HS-5 (cell line): ENCODE data around the gene STAB2.
"Not testable (repeated sequence)": the region's sequence is repeated elsewhere in the genome, so short reads cannot be mapped to it uniquely, and the experiment has no call there.

Experiments used
- DNase-seq: peaks from one replicate; pipeline ENCODE4 v3.0.0-alpha.2; 2012; ENCODE audit warnings: low read depth

STAB2 gene

GRCh38 chr12:103647267-103647666 is 60.2 kb downstream of the STAB2 start:
- peak; percentile 78 for DNase-seq

GRCh38 chr12:103652808-103653207 is 65.7 kb downstream of the STAB2 start:
- DNase-seq: no peak

DNA sequence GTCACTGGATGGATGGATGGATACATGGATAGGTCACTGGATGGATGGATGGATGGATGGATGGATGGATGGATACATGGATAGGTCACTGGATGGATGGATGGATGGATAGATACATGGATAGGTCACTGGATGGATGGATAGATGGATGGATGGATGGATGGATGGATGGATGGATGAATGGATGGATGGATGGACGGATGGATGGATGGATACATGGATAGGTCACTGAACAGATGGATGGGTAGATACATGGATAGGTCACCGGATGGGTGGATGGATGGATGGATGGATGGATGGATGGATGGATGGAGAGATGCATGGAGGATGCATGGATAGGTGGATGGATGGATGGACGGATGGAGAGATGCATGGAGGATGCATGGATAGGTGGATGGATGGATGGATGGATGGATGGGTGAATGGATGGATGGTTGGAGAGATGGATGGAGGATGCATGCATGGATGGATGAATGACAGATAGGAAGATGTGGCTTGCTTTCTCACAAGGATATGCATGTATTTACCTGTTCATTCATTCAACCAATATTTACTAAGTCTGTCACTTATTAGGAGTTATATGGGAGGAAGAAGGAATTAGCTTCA is 66.6 kb downstream of the STAB2 start:
- not testable (repeated sequence) for DNase-seq

DNA sequence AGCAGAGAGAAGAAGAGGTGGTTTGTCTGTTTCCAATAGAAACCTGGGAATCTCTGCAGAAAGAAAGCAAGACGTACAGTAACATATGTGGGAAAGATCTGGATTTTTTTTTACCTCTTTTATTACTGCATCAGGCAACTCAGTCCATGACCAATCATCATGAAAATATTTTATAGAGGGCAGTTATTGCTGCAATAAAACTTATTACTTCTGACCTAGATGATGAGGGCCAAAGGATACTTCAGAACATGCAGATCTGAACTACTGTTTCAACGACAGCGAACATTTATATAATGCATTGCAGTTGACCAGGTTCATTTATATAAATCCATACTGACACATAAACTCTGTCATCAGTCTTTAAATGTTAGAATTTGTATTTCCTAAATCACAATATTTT is 67.7 kb downstream of the STAB2 start:
- DNase-seq: no peak

DNA sequence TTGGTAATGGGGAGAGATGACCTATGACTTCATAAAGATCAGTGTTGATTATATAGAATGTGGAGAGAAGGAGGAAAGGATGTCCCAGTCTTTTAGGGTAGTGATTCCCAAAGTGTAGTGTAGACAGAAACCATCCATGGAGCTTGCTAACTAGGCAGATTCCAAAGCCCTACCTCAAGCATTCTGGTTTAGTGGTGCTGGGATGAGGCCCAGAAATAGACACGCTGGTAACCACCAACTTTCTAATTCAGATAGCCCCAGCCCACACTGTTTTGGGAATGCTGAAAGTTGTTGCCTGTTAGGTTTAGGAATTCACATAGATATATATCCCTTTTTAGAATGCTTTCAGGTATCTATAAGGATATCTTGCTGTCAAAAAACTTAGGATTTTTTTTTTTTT is 69.2 kb downstream of the STAB2 start:
- DNase-seq: no peak

DNA sequence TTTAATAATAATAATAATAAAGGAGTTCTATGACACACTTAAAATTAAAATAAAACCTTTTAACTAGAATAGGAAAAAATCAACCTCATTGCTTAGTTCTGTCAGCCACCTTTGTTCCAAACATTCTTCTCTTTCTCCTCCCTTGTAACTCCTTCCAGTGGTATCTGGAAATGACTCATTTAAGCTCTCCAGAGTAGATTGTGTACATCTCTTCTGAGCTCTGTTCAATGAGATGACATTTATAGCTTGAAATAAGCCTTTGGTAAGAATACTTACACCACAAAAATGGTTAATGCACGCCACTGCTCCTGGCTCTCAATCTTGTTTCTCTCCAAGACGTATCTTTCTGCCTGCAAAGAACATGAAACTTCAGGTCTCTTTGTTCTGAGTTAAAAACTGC is 70.3 kb downstream of the STAB2 start:
- DNase-seq: no peak

DNA sequence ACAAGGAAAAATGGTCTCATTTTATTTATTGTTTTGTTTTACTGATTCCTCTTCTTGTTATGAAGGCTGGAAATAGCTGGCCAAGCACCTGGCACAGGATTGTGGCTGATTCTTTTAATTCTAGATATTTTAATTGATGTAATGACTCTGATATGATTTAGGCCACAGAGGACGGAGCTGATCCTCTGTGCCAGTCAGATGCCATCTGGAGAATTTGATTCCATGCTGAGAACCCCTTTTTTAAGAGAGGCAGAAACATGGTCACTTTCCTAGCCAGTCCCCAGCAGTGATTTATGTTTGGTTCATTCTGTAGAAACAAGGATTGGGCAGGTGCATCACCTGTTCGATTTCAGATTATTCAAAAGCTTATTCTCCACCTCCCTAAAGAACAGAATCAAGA is 77.6 kb downstream of the STAB2 start:
- no peak for DNase-seq

GRCh38 chr12:103665971-103666370 is 78.9 kb downstream of the STAB2 start:
- no peak for DNase-seq

DNA sequence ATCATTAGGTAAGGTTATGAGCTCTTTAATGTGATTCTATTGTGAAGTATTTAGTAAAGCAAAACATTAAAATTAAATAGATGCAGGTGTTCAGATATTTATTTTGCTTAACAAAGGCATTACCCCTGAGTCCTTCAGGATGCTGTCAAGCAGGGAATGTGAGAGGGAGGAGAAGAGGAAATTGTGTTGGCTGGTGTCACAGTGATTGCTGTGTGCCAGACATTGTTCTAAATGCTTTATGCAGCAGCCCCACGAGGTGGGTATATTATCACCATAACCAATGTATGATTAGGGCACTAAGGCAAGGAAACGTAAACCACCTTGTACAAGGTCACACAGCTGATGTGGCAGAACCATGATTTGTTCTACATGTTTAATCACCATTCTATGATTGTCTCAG is 80.1 kb downstream of the STAB2 start:
- no peak for DNase-seq

GRCh38 chr12:103668520-103668919 is 81.4 kb downstream of the STAB2 start:
- DNase-seq: no peak

- DNase-seq: no peak
Measured at GRCh38 chr12:103671367-103671766, 84.3 kb downstream of the STAB2 start.

- DNase-seq: no peak
Measured at GRCh38 chr12:103672401-103673119, 85.5 kb downstream of the STAB2 start.

DNA sequence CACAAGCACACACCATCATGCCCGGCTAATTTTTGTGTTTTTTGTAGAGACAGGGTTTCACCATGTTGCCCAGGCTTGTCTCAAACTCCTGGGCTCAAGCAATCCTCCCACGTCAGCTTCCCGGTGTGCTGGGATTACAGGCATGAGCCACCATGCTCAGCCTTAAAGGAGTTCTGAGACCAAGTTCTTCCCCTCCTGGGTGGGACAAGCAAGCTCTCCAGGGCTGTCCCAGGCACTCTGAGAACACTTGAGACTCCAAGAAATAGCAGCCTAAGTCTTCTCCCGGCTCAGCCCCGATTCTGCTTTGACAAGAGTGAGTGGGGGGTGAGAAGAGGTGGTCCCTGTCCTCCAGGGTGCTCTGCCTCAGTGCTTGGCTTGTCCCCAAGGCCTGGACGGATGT is 86.4 kb downstream of the STAB2 start:
- DNase-seq: no peak

- no peak for DNase-seq
Measured at GRCh38 chr12:103673891-103674375, 86.9 kb downstream of the STAB2 start.

DNA sequence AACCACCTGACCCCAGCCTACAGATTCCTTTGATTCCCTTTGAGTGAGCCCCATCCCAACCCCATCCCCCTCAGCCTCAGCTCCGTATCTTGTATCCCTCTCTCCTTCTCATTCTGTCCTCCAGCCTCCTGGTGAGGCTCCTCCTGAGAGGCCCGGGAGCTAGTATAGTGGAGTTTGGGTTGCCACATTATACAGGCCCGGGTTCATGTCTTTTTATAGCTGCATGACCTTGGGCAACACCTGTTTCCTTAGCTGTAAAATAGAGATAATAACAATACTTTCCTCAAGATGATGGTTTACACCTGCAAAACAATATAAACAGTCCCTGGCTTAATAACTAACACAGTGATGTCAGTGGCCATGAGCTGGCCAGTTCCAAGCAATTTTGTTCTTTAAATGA is 89.8 kb downstream of the STAB2 start:
- DNase-seq: no peak

DNA sequence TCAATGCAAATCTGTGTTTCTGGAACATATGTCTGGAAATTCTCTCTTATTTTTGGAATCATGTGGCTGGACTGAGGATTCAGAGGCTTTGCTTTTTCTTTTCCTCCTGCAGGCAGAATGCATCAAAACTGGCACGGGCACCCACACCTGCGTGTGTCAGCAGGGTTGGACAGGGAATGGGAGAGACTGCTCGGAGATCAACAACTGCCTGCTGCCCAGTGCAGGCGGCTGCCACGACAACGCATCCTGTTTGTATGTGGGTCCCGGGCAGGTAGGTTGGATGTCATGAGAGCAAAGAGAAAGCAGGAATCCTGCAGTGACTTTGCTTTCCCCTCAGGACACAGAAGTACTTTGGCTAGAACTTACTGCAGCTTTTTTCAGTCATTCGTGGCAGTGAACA is 90.3 kb downstream of the STAB2 start:
- DNase-seq: no peak

DNA sequence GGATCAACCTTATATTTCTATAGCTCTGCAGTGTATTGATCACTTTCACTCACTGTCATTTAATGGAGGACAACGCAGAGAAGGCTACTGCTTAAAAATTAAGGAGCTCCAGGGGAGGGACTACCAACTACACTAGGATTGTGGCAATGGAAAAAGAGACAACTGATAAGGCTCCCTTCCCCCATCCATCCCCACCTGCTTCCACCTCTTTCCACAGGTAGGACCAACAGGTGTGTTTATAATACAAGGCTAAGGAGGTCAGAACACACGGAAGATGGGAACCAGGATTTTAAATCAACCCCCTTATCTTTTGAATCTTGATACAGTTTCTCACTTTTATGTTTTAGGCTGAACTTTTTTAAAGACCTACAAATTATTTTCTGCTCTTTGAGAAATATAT is 90.8 kb downstream of the STAB2 start:
- DNase-seq: no peak

DNA sequence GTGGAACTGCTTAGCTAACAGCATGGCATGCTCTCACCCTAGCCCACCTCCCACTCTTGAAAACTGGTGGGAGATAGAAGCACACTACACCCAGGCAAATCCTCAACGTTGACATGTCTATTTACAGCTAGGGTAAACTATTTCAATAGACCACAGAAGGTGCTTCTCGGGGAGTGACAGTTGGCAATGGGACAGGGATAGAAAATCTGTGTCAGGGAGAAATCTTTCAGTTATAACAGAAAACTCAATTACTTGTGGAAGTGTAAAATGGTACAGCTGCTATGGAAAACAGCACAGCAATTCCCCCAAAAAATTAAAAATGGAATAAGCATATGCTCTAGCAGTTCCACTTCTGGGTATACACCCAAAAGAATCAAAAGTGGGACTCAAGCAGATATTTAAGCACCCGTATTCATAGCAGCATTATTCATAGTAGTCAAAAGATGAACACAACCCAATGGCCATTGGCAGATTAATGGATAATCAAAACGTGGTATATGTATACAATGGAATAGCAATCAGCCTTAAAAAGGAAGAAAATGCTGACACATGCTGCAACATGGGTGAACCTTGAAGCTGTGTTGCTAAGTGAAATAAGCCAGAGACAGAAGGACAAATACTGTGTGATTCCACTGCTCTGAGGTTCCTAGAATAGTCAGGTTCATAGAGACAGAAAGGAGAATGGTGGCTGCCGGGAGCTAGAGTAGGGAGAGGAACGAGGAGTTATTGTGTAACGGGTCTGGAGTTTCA is 92.5 kb downstream of the STAB2 start:
- DNase-seq: no peak

- DNase-seq: no peak
Measured at GRCh38 chr12:103680591-103681141, 93.6 kb downstream of the STAB2 start.

- no peak for DNase-seq
Measured at GRCh38 chr12:103686026-103686425, 99.0 kb downstream of the STAB2 start.

DNA sequence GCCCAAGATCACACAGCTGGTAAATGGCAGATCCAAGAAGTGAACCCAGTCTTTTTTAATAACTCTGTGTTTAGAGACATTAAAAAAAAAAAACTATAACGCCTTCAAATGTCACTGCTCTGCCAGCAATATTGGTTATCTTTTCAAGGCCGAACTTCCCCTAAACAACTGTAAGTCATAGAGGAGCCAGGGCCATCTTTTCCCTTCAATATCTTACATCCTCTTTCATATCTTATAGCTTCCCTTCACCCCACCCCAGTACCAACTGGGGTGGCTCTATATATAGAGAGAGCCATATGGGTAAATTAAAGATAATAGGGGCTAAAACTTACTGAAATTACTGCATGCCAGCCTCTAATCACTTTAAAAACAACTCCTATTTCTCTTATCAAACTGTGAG is 100.2 kb downstream of the STAB2 start:
- DNase-seq: no peak

- no peak for DNase-seq
Measured at GRCh38 chr12:103688376-103689063, 101.4 kb downstream of the STAB2 start.
